Panc1 (cell line): ENCODE results near the gene TSNAXIP1. TPM values are rescaled to one million over a fixed set of nuclear protein-coding genes. Genes with fewer than 3 reads are reported as not detected.

Experiments used
- ATAC-seq: fragments of 200-7000 bp; cut with Tn5 transposase; 2 replicates; pipeline ENCODE4 v1.9.1; 2020; ENCODE audit warnings: mild to moderate bottlenecking, moderate library complexity
- BruUV-seq: library from RNA; stranded (reverse); fragments of 400-500 nt; replicated peaks from 2 replicates; lab custom pipeline; 2021; lab: Mats Ljungman, UMichigan
- CTCF ChIA-PET: fragments of 300-600 bp; sonication (Branson Sonifier 250); formaldehyde crosslinking; loops from one replicate; lab custom pipeline; 2022; ENCODE audit warnings: antibody characterized with exemption; lab: Charles Lee
- POLR2A ChIA-PET: fragments of 300-600 bp; sonication (Branson Sonifier 250); formaldehyde crosslinking; loops from one replicate; lab custom pipeline; 2022; ENCODE audit warnings: antibody characterized with exemption; lab: Charles Lee
- DNase-seq: peaks from one replicate; pipeline ENCODE4 v3.0.0-alpha.2; 2010; ENCODE audit warnings: low read depth, low spot score
- H3K27ac ChIP-seq: 2 replicates; pipeline ENCODE4 v1.5.1; 2011; ENCODE audit warnings: mild to moderate bottlenecking, low read length, inconsistent platforms
- H3K27me3 ChIP-seq: fragments of 200-500 bp; sonication (Bioruptor generic); 2 replicates; pipeline ENCODE4 v1.6.0; 2014; ENCODE audit warnings: low read length, inconsistent platforms; ENCODE audit not compliant: control insufficient read depth, insufficient read depth
- H3K36me3 ChIP-seq: fragments of 200-500 bp; sonication (Bioruptor generic); 2 replicates; pipeline ENCODE4 v1.5.1; 2014; ENCODE audit warnings: inconsistent platforms, mild to moderate bottlenecking, low read length, moderate library complexity; ENCODE audit not compliant: control insufficient read depth, insufficient read depth
- H3K4me1 ChIP-seq: 2 replicates; pipeline ENCODE4 v1.5.1; 2011; ENCODE audit warnings: inconsistent platforms, mild to moderate bottlenecking, low read length, moderate library complexity; ENCODE audit not compliant: control insufficient read depth, insufficient read depth
- H3K4me3 ChIP-seq, 2 experiments: 2 replicates each; pipeline ENCODE4 v1.5.1; 2011 to 2012; ENCODE audit warnings: low read depth in 2 of 2, low read length in 2 of 2, mild to moderate bottlenecking in 2 of 2, inconsistent platforms in 1 of 2, moderate library complexity in 1 of 2
- H3K9me3 ChIP-seq: fragments of 200-500 bp; sonication (Bioruptor generic); 2 replicates; pipeline ENCODE4 v1.5.1; 2014; ENCODE audit warnings: low read depth, mild to moderate bottlenecking, inconsistent platforms, low read length, moderate library complexity; ENCODE audit not compliant: control insufficient read depth, insufficient read depth
- CTCF ChIP-seq: fragments of 450-650 bp; IDR thresholded peaks from 2 replicates; pipeline ENCODE4 v1.5.1; 2017; ENCODE audit warnings: mild to moderate bottlenecking
- POLR2AphosphoS5 ChIP-seq: IDR thresholded peaks from 2 replicates; pipeline ENCODE4 v1.6.1; 2012; ENCODE audit warnings: mild to moderate bottlenecking, low read depth, low read length, moderate library complexity
- REST ChIP-seq, 2 experiments: IDR thresholded peaks; 2 replicates each; pipeline ENCODE4 v1.6.1; 2011 to 2012; ENCODE audit warnings: low read depth in 2 of 2, control low read depth in 1 of 2, low read length in 1 of 2, mild to moderate bottlenecking in 1 of 2, moderate library complexity in 1 of 2; ENCODE audit not compliant: insufficient read depth in 1 of 2
- SIN3A ChIP-seq: IDR thresholded peaks from 2 replicates; pipeline ENCODE4 v1.6.1; 2012; ENCODE audit warnings: low read depth, mild to moderate bottlenecking, low read length, moderate library complexity, borderline replicate concordance; ENCODE audit not compliant: insufficient read depth
- TCF7L2 ChIP-seq: IDR thresholded peaks from 2 replicates; pipeline ENCODE4 v1.6.1; 2011; ENCODE audit warnings: mild to moderate bottlenecking, low read depth, low read length, inconsistent platforms
- in situ Hi-C: cut with HindIII; loops from 2 replicates; pipeline ENCODE4 v1.10.0; 2016; ENCODE audit warnings: low sequenced_read_pairs, low pct_unique_long_range_greater_than_20kb
- intact Hi-C: fragments of 100-400 bp; cut with micrococcal nuclease; formaldehyde crosslinking; loops from one replicate; pipeline ENCODE4 v1.10.0; 2022; ENCODE audit not compliant: unreplicated experiment
- total RNA-seq: library from RNA; stranded (reverse); gene quantifications from one replicate; pipeline ENCODE4 v1.2.1, GENCODE V29; 2021; ENCODE audit not compliant: unreplicated experiment

Gene TSNAXIP1
- total RNA-seq, 1 experiment from 2014 or later: 1.6 TPM

DNA sequence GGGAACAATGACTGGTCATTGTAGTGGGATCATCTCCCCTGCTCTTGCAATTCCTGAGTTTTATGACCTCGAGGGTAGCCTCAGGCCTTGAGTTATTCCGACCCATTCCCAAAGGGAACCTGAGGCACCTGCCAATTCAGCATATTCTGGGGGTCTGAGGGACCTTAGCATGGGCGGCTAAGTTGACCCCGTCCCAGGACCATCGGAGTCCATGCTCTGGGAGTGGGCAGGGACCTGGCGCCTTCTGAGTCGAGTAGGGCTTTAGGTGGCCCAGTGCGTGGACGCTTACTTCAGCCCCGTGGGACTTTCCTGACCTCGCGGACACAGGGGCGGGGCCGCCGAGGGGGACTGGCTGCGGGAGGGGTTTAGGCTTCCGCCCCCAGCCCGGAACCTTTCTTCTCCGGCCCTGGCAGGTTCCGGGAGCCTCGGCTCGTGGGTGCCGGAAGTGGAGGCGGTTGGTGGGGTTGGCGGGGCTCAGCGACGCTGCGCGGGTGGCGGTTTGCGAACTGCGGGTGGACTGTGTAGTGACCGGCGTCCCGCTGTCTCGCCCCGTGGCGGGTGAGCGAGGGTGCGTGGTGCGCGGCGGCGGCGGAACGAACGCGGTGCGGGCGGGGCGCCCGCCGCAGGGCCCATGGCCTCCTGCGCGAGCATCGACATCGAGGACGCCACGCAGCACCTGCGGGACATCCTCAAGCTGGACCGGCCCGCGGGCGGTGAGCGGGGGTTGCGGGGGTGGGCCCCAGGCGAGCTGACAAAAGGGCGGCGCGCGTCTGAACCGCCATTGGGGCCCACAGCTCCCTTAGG is 66.1 kb downstream of the TSNAXIP1 start, which contains the start of gene EDC4:
Gene EDC4 (plus strand): TSS at position 422 of the 804 bp plus-strand sequence. CDS start 210 bp downstream, at position 632.
- no TSS peak for BruUV-seq
- ChIA-PET POLR2A (no interaction called here), CTCF (no interaction called here)
- H3K27me3 ChIP-seq: no peaks in the 10 kb centered on the region
- TF ChIP-seq SIN3A: peak; percentile 93; the same call in 1 of the 2 replicates
- TF ChIP-seq CTCF: no peak
- peak; percentile 88 for TF ChIP-seq POLR2AphosphoS5
- no peak for TF ChIP-seq TCF7L2
- 0 out of 4 replicates have a peak, but pooled peaks of 1 of the 2 experiments have one; percentile 47 for TF ChIP-seq REST (IDR thresholded peaks at IDR 0.05; ENCODE audit: insufficient read depth in 1 of 2, low read depth in 2 of 2, low read length in 1 of 2)
- in situ Hi-C loops (no loop called here), intact Hi-C loops (no loop called here)
- no peaks in the 10 kb centered on the region; the same call in none of the 2 replicates for H3K36me3 ChIP-seq
- H3K9me3 ChIP-seq: no peaks in the 10 kb centered on the region
- ATAC-seq: peak; percentile 90
- H3K4me3 ChIP-seq: peak within 1 kb of the TSS; percentile 85 to 87
- DNase-seq: no peak
- H3K27ac ChIP-seq: peak within 1 kb of the TSS; percentile 90
- peaks cover 17% of the 10 kb centered on the region for H3K4me1 ChIP-seq

DNA sequence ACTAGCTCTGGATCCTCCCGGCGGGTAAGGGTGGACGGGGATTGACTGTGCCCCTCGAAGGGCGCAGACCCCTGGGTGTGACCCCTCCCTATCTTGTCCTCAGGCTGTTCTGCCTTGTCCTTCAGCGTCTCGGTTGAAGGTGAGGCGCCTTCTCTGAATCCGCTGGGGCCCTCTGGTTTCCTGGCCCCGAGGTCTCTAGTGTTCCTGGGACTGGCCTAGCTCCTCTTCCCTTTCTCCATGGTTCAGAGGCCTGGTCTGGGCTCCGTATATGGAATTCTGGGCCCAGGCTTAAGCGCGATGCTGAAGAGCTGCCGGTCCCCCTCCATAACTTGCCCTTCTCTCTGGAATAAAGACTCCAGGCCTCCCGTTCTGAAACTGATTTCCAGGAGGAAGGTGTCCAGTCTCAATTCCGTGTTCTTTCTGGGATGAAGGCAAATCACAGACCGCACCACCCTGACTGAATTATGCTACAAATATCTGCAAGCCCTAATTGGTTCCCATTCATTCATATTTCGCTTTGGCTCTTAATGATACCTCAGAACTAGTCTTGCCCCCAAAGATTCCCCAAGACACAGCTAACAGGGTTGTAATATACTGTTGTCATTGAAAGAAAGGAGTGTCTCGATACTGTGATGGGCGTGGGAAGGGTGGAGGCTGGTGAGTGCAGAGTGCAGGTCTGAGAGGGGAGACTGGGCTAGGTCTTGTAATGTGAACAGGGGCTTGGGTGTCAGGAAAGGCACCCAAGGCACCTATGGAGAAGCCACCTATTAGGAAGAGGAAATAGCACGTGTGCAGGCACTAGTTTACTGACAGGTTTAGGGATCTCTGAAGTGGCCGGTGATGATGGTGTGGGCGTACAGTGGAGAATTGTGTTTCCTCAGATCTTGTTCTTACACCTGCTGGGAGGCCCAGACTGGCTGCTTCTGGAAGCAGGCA is 67.0 kb downstream of the TSNAXIP1 start:
- peak overlapping the region; percentile 85 to 87 for H3K4me3 ChIP-seq
- H3K4me1 ChIP-seq: peaks cover 17% of the 10 kb centered on the region
- intact Hi-C loops: no loop called here
- CTCF ChIA-PET: no interaction called here
- H3K27ac ChIP-seq: peak overlapping the region; percentile 90
- H3K36me3 ChIP-seq: no peaks in the 10 kb centered on the region; the same call in none of the 2 replicates
- no peaks in the 10 kb centered on the region for H3K9me3 ChIP-seq
- no peak for DNase-seq
- POLR2A ChIA-PET: no interaction called here
- peak; percentile 14; the same call in 1 of the 2 replicates for ATAC-seq
- BruUV-seq: no TSS peak
- H3K27me3 ChIP-seq: no peaks in the 10 kb centered on the region
- in situ Hi-C loops: no loop called here
- TF ChIP-seq CTCF (no peak), POLR2AphosphoS5 (no peak), TCF7L2 (no peak), REST (IDR thresholded peaks at IDR 0.05; ENCODE audit: insufficient read depth in 1 of 2, low read depth in 2 of 2, low read length in 1 of 2) (no peak), SIN3A (no peak)
